ENCODE results near the gene C19orf85.
"Not testable (repeated sequence)": the region's sequence is repeated elsewhere in the genome, so short reads cannot be mapped to it uniquely, and the experiment has no call there.

- not testable (repeated sequence) for TF ChIP-seq POLR2AphosphoS5 (IDR thresholded peaks at IDR 0.05; ENCODE audit: borderline replicate concordance, low read depth, low read length); EZH2 (IDR thresholded peaks at IDR 0.05); FOXP2 (optimal IDR thresholded peaks at IDR 0.05; ENCODE audit: control extremely low read depth, extremely low read length, insufficient read depth)
Observed at GRCh38 chr19:55448175-55448490, 16.4 kb downstream of the C19orf85 start.
